K562 (cell line): Measurements from ENCODE around the gene DUS3L. TPM values are rescaled to one million over a fixed set of nuclear protein-coding genes. Genes with fewer than 3 reads are reported as not detected.

Source experiments
- ATAC-seq: fragments of 200-7000 bp; cut with Tn5 transposase; 3 replicates; pipeline ENCODE4 v1.9.1; 2020; ENCODE audit warnings: moderate library complexity
- BruUV-seq: library from RNA; stranded (reverse); fragments of 400-500 nt; replicated peaks from 2 replicates; lab custom pipeline; 2021; lab: Mats Ljungman, UMichigan
- CTCF ChIA-PET: fragments of 300-600 bp; formaldehyde crosslinking; extraction: SDS; loops from one replicate; lab custom pipeline; 2021; ENCODE audit warnings: low intra/inter-chr PET ratio; lab: Yijun Ruan, JAX
- POLR2A ChIA-PET: fragments of 300-600, 350-650 bp; sonication (Branson Sonifier 250); formaldehyde crosslinking; extraction: SDS; loops from one replicate; lab custom pipeline; 2021; ENCODE audit warnings: antibody characterized with exemption, inconsistent platforms; lab: Yijun Ruan, JAX
- DNase-seq, 4 experiments: peaks; one replicate each; pipeline versions ENCODE4 v3.0.0 to v3.0.0-alpha.2; 2011 to 2018; ENCODE audit warnings: low spot score in 3 of 4, mixed read lengths in 3 of 4; ENCODE audit errors: extremely low read depth in 1 of 4
- FAIRE-seq: peaks from 2 replicates; lab custom pipeline; 2011; peaks lifted over from hg19 to GRCh38; lab: Jason Lieb, UNC
- H2AFZ ChIP-seq: 2 replicates; pipeline ENCODE4 v1.6.0; 2011; ENCODE audit warnings: low read depth, low read length, control low read depth, inconsistent platforms
- H3K27ac ChIP-seq: fragments of 200-600 bp; 3 replicates; pipeline ENCODE4 v1.8.0; 2011; ENCODE audit warnings: low read depth, mild to moderate bottlenecking, control low read depth, inconsistent platforms, low read length, moderate library complexity, mixed read lengths; ENCODE audit errors: extremely low read depth
- H3K27me3 ChIP-seq, 2 experiments: fragments of 300-600 bp in 1 of 2; 2 replicates in 1 of 2; 3 replicates in 1 of 2; pipeline versions ENCODE4 v1.6.0 to v1.8.0; 2011; ENCODE audit warnings: inconsistent platforms in 2 of 2, low read length in 2 of 2, mild to moderate bottlenecking in 1 of 2, mixed read lengths in 1 of 2, moderate library complexity in 1 of 2; ENCODE audit not compliant: control insufficient read depth in 2 of 2, insufficient read depth in 2 of 2
- H3K36me3 ChIP-seq: fragments of 300-600 bp; 3 replicates; pipeline ENCODE4 v1.8.0; 2011; ENCODE audit warnings: mild to moderate bottlenecking, low read length, inconsistent platforms; ENCODE audit not compliant: control insufficient read depth, insufficient read depth
- H3K4me1 ChIP-seq, 2 experiments: fragments of 200-600 bp in 1 of 2; replicated peaks in 1 of 2; 2 replicates in 1 of 2; 3 replicates in 1 of 2; pipeline versions ENCODE4 v1.5.1 to v1.8.0; 2011; ENCODE audit warnings: inconsistent platforms in 2 of 2, low read length in 2 of 2, mild to moderate bottlenecking in 1 of 2, mixed read lengths in 1 of 2, moderate library complexity in 1 of 2; ENCODE audit not compliant: control insufficient read depth in 2 of 2, insufficient read depth in 2 of 2
- H3K4me2 ChIP-seq: 2 replicates; pipeline ENCODE4 v1.6.1; 2011; ENCODE audit warnings: low read length, control low read depth, inconsistent platforms, mixed read lengths; ENCODE audit not compliant: insufficient read depth
- H3K4me3 ChIP-seq: fragments of 200-600 bp; sonication (generic), shearing (Covaris generic); 2 replicates; pipeline ENCODE4 v1.5.1; 2016; ENCODE audit warnings: control low read depth, inconsistent platforms
- H3K79me2 ChIP-seq: fragments of 200-600 bp; 3 replicates; pipeline ENCODE4 v1.8.0; 2011; ENCODE audit warnings: low read length, inconsistent platforms; ENCODE audit not compliant: control insufficient read depth, insufficient read depth
- H3K9ac ChIP-seq, 2 experiments: 2 replicates each; pipeline versions ENCODE4 v1.6.0 to v1.6.1; 2011; ENCODE audit warnings: low read depth in 2 of 2, low read length in 2 of 2, control low read depth in 1 of 2, inconsistent platforms in 1 of 2, mild to moderate bottlenecking in 1 of 2, mixed read lengths in 1 of 2; ENCODE audit not compliant: insufficient read depth in 1 of 2
- H3K9me1 ChIP-seq: one replicate; pipeline ENCODE4 v1.6.0; 2011; ENCODE audit warnings: inconsistent platforms, mild to moderate bottlenecking, low read length, moderate library complexity; ENCODE audit not compliant: control insufficient read depth, insufficient read depth
- H3K9me3 ChIP-seq: replicated peaks from 2 replicates; pipeline ENCODE4 v1.5.1; 2011; ENCODE audit warnings: low read depth, low read length, inconsistent platforms; ENCODE audit not compliant: control insufficient read depth, insufficient read depth
- H4K20me1 ChIP-seq: replicated peaks from 2 replicates; pipeline ENCODE4 v1.6.1; 2011; ENCODE audit warnings: low read length, inconsistent platforms, mixed read lengths; ENCODE audit not compliant: control insufficient read depth, insufficient read depth
- BCOR ChIP-seq: fragments of 450-650 bp; IDR thresholded peaks from 2 replicates; pipeline ENCODE4 v1.6.1; 2016
- CHD7 ChIP-seq: fragments of 200-600 bp; sonication (generic); IDR thresholded peaks from one replicate; pipeline ENCODE4 v1.6.1; 2012; ENCODE audit warnings: mild to moderate bottlenecking, low read depth, low read length, inconsistent platforms
- NR1H2 ChIP-seq: sonication (generic); formaldehyde crosslinking; IDR thresholded peaks from 2 replicates; pipeline ENCODE4 v1.4.0; 2020; ENCODE audit warnings: mild to moderate bottlenecking, missing genetic modification reagents
- RBM25 ChIP-seq: fragments of 200-400 bp; formaldehyde crosslinking; IDR thresholded peaks from 2 replicates; pipeline ENCODE4 v1.6.1; 2018; ENCODE audit warnings: low read length, low read depth, moderate library complexity; ENCODE audit not compliant: severe bottlenecking
- SFPQ ChIP-seq: fragments of 200-400 bp; formaldehyde crosslinking; IDR thresholded peaks from 2 replicates; pipeline ENCODE4 v1.6.1; 2017; ENCODE audit warnings: mild to moderate bottlenecking, low read depth, low read length, moderate library complexity
- TRIM25 ChIP-seq: fragments of 450-650 bp; IDR thresholded peaks from 2 replicates; pipeline ENCODE4 v1.7.0; 2016; ENCODE audit warnings: borderline replicate concordance
- WGBS: fragments of 100-300 bp; shearing (Covaris generic); methylation state at CpG from one replicate; pipeline ENCODE4 v1.1.6; 2016; ENCODE audit warnings: low coverage, mixed read lengths; ENCODE audit not compliant: insufficient coverage; ENCODE audit errors: missing lambda C conversion rate; 5-methylcytosine and 5-hydroxymethylcytosine counted together
- in situ Hi-C: fragments of 300-500 bp; cut with MboI; formaldehyde crosslinking; loops from 4 replicates; pipeline ENCODE4 v1.15.0; 2018; ENCODE audit warnings: inconsistent platforms, mixed read lengths
- intact Hi-C: fragments of 100-400 bp; cut with micrococcal nuclease; formaldehyde crosslinking; loops from 2 replicates; pipeline ENCODE4 v1.14.2; 2022
- polyA plus RNA-seq, 8 experiments: library from polyadenylated mRNA; depleted of rRNA in 4 of 8; stranded (reverse) in 5 of 8; unstranded in 3 of 8; fragments of >200 nt; fragmentation: Nextera tagmentation in 2 of 8; fragmentation: Illumina TruSeq in 1 of 8; extraction: Ambion mirVana in 2 of 8; extraction: Trizol in 1 of 8; gene quantifications; 2 replicates each; pipeline versions ENCODE4 v1.2.1 to v1.2.3, GENCODE V29; 2011 to 2014; ENCODE audit warnings: inconsistent platforms in 1 of 8, missing spikeins in 1 of 8
- total RNA-seq, 7 experiments: library from RNA; depleted of rRNA in 6 of 7; stranded (reverse); fragments of >200 nt in 6 of 7; fragmentation: Illumina TruSeq in 2 of 7; extraction: Trizol in 2 of 7; gene quantifications; 2 replicates each; pipeline versions ENCODE4 v1.2.1 to v1.2.3, GENCODE V29; 2011 to 2021; ENCODE audit warnings: low replicate concordance in 1 of 7

DUS3L gene
- total and polyA plus RNA-seq, 9 of the 15 experiments (the other 6 are each of a cell fraction or from before 2014, with no cell fraction given): 1.7 to 102 (median 77.5) TPM

- no peak overlapping the region for H3K9ac ChIP-seq
- FAIRE-seq (no peak), ATAC-seq (no peak), DNase-seq (no peak)
- intact Hi-C loops (no loop called here), in situ Hi-C loops (no loop called here)
- no peaks in the 10 kb centered on the region for H3K9me1 ChIP-seq
- H3K4me1 ChIP-seq: no peaks in the 10 kb centered on the region; a peak in 1 of 5 replicates
- TF ChIP-seq NR1H2 (no peak), RBM25 (peak; percentile 72), CHD7 (no peak), TRIM25 (no peak), SFPQ (no peak), BCOR (peak; percentile 65)
- ChIA-PET POLR2A (no interaction called here), CTCF (no interaction called here)
- H2AFZ ChIP-seq: no peak overlapping the region
- no peak overlapping the region for H3K4me2 ChIP-seq
- H3K36me3 ChIP-seq: no peaks in the 10 kb centered on the region
- H3K9me3 ChIP-seq: no peaks in the 10 kb centered on the region
- no peak overlapping the region for H3K27ac ChIP-seq
- H3K79me2 ChIP-seq: no peaks in the 10 kb centered on the region
- no peaks in the 10 kb centered on the region for H4K20me1 ChIP-seq
- peaks cover 22 to 36% of the 10 kb centered on the region in 2 experiments; a peak in 3 of 5 replicates for H3K27me3 ChIP-seq
- no peak overlapping the region for H3K4me3 ChIP-seq
- 26% methylated on average over 5 of the region's 5 CpGs for WGBS
- BruUV-seq: no TSS peak
Observed at GRCh38 chr19:5749505-5749904, 41.5 kb downstream of the DUS3L start.
